GF-D8 (cell line): ENCODE results near the gene TMEM258.

Experiments
- DNase-seq: peaks from one replicate; lab custom pipeline; 2025; lab: John Stamatoyannopoulos, UW

The TMEM258 gene

DNA sequence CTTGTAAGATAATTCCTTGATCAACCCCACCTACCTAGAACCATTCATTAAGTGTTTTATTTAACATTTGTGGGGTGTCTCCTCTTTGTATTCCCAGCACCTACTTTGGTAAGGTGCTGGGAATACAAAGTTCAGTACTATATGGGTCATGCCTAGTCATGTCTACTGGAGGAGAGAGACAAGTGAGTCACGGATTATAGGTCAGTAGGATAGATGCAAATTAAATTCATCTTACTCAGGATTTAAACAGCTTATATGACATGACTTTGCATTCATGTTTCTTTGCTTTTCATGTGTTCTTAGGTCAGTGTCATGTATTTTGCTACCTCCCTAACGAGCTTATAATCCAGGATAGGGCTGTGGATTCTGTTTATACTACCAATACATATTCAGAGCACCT is 27.8 kb upstream of the TMEM258 start:
- DNase-seq = no peak

DNA sequence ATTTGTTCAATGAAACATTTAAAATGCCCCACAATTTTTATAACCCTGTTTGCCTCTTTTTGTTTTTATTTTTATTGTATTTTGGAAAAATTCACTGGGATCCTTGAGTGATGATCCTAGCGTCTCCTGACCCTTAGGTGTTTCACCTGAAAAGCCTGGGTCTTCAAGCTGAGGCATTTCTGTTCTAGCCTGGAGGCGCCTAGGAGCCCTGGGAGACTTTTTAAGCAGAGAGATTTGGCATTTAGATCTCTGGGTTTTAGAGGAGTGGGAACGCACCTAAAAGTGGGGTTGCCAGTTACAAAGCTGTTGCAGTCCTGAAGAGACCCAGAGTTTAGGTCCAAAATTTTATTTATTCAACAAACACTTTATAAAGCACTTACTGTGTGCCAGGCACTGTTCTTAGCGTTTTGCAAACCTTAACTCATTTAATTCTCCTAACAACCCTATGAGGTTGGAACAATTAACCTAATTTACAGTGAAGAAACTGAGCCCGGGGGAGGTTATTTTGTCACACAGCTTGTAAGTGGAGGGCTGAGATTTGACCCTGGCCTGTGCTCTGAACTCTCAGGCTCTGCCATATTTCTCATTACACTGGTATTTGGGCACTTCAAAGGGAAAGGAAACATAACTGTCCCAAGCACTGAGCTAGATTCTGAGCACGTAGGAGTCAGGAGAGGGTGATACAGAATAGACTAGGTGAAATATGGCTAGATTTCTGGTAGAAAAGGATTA is 25.2 kb upstream of the TMEM258 start:
- DNase-seq = no peak

DNA sequence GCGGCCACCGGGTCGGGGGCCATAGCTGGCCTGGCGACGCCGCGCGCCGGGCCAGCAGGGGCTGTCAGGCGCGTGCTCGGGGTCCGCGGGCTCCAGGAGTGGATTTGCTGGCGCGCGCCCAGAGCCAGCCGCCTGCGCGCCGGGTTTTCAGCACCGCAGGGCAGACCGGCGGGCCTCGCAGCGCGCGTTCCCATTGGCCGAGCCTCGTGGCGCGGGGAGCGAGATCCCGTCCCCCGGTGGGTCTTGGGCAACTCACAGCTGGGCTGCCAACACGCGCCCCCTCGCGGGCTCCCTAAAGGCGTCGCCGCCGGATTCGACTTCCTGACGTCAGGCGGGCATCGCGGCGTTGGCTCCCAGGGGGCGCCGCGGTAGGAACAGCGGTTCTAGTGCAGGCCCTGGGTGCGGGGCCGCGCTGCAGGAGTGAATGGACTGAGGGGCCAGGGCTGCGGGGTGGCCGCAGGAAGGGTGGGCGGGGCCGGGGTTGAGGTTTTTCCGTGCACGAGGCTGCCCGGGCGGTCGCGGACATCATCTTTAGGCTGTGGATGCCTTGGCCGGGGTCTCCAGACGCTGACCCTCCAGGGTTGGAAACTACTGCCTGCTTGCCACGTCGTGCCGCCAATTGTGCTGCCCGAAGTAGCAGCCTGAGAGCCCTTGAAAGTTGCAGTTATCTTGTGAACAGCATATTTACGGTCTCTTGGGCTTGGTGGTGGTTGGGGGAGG is 24.5 kb upstream of the TMEM258 start, which contains the start of gene FADS1:
Gene FADS1 (minus strand): TSS at position 268 of the 720 bp plus-strand sequence. CDS start 74 bp downstream, at position 194.
- DNase-seq = peak; percentile 88

DNA sequence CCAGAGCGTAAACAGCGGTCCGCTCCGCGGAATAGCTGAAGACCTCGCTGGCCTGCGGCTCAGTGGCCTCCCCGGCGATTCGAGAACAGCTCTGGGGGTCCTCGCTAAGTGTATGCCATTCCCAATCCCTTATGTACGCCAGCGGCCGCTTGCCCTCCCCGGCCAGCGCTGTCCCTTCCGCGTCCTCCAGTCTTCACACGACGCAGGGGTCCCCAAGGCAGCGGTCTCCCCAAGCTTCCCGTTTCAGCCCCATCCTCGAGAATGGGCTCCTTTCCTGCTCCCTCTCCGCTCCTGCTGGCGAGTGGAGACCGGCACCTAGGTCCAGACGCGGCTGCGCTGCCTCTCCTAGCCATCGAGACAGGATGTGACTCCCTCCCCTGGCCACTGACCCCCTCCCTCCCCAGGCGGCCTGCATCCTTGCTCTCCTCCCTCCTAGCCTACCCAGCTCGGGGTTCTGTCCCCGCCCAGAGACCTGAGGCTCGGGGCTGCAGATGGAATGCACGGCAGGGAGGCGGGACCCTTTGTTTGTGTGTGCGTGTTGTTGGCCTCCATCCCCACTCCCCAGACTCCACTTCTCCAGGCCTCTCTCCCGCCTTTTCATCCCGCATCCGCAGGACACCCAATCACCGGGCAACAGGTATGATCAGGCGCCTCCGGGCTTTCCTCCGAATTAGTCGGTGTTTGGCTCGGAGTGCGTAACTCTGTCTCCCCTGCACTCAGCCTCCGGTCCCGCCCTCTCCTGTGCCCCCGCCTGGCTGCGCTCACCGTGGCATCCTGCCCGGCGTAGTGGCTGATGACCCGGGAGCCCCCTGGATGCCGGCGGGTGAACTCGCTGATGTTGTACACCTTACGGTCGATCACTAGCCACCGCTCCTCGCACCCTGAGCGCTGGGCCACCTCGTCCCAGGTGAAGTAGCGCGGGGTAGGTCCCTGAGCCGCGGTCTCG is 23.7 kb upstream of the TMEM258 start:
- peak; percentile 32 for DNase-seq

DNA sequence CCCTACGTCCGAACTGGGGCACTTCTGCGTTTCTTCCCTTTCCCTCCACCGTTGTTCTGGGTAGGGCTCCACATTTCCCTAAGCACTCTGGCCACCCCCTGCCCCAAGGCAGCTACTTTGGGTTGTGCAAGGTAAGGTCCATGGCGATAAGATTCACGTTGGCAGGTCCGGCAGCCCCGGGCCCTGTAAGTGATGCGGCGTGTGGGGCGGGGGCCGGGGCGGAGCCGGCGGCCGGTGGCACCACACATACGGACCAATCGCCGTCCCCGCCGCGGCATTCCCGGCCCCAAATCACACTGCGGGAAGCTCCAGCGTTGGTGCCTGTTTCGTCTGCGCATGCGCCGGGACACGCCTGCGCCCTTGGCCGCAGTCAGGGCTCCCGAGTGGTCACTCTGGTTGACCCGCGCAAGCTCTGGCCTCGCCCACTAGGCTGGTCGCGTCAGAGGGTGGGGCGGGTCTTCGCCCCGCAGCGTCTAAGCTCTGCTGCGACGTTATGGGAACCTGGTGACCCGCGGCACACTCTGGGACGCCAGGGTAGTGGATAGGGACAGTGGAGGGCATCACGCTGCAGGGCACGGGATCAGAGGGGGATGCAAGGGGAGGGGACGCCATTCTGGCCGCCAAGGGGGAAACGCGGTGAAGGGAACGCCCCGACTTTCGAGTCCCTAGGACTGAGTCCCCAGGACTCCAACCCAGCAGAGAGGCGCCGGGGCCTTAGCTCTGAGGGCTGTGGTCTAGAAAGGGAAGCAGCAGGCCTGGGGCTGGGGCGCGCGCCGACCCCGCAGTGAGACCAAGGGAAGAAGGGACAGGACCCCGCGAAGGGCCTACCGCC is 22.8 kb upstream of the TMEM258 start:
- peak; percentile 72 for DNase-seq

DNA sequence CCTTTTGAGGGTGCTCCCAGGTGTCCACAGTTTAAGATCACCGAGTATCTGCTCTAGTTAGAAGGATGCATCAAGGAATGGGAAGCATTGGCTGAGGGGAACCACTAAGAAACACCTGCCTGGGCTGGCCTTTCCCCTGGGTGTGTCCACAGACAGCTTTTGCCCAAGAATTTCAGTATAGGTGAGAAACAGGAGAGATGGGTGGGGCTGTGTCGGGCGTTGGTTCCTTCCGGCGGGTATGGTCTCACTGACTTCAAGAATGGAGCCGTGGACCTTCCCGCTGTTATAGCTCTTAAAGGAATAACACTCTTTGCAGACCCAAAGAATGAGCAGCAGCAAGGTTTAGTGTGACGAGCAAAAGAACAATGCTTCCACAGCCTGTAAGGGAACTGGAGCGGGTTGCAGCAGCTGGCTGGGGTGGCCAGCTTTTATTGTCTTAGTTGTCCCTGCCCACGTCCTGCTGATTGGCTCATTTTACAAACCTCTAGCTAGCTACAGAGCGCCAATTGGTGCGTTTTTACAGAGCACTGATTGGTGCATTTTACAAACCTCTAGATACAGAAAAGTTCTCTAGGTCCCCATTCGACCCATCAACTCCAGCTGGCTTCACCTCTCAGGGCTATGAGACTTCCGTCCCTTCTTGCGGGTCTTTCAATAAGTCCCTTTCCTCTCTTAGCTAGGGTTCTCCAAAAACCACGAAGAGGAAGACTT is 22.0 kb upstream of the TMEM258 start:
- DNase-seq = peak; percentile 30

DNA sequence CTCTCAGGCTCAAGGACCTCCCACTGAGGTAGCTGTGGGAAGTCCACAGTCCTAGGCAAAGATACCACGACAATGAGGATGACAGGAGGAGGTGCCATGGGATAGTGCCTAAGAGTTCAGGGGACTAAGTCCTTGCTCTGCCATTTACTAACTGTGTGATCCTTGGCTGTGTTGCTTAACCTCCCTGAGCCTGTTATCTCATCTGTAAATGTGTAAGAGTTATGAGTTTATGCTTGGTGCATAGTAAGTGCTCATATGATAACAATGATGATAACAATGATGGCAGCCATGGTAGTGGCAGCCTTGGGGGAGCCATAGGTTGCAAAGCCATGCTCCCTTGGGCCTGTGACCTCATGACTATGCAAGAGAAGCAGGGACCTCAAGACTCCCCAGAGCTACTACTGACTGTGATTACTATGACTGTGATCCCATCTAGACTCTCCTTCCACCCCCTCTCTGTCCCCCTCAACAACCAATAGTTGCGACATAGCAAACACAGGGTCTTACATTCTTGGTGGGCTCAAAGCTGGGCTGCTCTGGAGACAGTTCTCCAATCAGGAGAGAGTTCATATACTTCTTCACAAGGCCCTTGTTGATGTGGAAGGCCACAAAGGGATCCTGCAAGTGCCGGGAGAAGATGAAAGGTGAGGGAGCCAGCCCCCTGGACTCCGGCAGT is 20.5 kb upstream of the TMEM258 start:
- no peak for DNase-seq

DNA sequence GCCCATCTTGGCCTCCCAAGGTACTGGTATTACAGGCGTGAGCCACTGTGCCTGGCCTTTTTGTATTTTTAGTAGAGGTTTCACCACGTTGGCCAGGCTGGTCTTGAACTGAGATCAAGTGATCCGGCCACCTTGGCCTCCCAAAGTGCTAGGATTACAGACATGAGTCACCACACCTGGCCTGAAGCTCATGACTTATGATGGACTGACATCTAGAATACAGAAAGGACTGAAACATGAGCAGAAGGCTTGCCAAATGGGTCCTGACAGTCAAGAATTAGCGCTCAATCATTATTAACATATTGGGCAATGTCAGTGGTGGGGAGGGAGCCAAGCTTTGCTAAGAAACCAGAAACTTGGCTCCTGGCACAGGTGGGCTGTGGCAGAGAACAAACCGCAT is 19.4 kb upstream of the TMEM258 start:
- DNase-seq = no peak

DNA sequence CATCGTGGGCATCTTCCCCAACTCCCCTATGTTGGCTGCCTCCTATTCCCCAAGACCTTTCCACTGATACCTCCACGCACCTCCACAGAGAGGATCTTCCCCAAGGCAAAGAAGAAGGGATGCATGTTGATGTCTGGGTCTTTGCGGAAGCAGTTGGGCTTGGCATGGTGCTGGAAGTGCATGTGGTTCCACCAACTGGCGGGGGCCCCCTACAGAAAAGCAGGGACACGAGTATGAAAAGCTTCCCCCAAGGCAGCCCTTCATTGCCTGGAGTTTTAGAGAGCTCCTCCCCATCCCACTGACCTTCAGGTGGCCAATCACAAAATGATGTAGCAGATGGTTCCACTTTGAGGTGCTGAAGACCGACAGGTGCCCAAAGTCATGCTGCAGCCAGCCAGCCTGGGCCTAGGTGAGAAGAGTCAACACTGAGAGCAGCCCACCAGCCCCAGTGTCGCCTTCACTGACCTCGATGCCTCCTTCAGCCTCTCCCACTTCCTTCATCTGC is 18.3 kb upstream of the TMEM258 start:
- no peak for DNase-seq

DNA sequence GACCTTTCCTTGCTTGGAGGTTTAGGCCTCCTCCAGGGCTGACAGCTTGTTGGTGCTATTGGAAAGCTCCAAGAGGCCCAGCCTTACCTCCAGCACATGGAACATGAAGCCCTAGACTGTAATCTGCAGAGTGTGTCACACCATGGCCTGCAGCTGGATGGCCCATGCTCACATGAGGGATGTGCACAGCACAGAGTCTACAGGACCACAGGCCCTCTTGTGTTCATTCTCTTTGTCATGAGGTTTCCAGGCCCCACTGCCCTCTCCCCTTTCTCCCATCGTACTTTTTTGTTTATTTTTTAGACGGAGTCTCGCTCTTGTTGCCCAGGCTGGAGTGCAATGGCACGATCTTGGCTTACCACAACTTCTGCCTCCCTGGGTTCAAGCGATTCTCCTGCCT is 14.4 kb upstream of the TMEM258 start:
- no peak for DNase-seq

DNA sequence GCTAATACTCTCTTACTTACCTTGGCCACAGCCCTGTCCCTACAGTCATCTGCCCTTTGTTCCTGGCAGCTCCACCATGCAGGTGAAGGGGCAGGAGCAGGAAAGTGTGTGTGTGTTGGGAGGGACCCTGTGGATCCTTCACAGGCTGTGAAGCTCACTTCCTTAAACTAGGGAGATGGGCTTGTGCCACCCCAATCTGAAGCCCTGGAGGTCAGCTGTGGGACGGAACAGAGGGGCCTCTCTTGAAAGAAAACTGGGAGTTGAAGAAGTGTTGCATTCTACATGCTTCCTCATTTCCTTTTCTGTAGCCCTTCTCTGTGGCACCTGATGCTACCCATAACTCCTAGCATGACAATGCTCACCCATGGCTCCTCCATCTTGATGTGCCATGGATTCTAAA is 12.7 kb upstream of the TMEM258 start:
- DNase-seq = no peak

DNA sequence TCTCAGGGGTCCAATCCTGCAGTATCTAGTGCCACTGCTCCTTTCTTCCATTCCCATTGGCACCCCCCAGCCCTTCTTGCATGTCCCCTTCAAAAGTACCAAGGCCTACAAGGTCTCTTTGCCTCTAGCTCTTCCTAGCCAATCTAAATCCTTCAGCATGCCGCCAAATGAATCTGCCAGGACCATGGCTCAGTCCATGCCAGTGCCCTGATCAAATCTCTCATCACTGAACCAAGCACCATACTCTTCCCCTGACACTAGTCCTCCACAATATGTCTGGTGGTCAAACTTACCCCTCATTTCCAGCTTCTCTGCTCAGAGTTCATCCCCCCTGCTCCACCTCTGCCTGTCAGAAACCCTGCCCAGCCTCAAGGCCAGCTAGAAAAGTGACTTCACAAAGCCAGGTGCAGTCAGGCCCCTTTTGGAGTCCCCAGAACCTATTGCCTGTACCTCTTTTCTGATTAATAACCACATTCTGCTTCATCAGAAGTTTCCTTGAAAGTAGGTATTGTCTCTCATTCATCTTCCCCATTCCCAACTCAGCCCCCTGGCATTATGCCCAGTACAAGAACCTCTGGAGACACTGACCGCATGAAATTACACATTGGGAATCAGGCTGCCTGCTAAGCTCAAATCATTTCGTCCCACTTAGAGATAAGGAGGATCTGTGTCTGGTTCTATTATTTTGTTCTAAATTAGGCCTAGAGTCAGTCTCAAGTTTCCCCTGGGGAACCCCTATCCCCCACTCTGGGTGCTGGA is 11.7 kb upstream of the TMEM258 start:
- DNase-seq = no peak

DNA sequence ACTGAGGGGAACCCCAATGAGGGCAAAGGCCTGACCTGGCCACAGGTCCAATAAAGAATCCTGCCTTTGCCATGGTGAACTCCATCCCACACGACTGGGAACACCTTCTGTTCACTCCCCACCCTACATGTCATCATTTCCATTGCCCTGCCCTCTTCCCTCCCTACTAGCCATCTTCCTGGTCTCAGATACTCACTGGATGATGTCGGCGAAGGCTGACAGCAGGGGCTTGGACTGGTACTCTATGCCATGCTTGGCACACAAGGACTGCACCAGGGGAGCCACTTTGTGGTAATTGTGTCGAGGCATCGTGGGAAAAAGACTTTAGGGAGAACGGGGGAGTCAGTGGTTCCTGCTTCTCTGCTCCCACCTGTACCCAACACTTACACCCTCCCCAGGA is 10.2 kb upstream of the TMEM258 start:
- no peak for DNase-seq

DNA sequence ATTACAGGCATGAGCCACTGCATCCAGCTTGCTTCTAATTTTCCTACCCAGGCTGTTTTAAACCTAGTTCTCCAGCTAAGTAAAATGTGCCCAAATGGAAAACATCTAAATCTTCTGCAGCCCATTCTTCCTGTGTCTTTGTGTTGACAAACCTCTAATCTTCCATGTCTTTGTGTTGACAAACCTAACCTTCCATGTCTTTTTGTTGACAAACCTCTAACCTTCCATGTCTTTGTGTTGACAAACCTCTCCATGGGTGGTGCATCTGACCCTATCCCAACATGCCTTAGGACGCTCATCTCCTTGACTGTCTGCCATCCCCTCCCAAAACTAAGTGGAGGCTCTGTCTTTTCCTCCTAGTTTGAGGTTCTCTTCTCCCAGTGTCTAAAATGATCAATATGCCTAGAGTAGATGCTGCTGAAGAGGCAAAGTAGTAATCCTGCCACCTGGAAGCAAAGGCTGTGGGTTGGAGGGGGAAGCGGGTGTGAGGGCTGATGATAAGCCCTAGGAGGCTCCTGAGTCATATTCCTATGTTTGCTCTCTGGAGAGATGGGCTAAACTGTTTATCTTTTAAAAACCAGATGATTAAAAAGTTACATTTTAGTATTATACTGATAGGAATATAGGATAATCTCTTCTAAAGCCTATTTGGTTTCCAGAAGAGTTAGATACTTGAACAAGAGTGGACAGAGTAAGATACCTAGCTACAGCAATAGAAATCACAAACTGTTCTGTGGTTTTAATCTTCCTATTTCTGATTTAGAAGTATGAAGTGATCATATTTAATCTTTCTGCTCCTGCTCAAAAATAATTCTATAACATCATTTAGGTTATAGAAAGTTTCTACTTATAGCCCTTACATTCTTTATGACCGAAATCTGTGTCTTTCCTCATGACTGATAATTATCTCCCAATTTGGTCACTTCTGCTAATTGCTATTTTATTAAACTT is 8.2 kb upstream of the TMEM258 start:
- DNase-seq = no peak

DNA sequence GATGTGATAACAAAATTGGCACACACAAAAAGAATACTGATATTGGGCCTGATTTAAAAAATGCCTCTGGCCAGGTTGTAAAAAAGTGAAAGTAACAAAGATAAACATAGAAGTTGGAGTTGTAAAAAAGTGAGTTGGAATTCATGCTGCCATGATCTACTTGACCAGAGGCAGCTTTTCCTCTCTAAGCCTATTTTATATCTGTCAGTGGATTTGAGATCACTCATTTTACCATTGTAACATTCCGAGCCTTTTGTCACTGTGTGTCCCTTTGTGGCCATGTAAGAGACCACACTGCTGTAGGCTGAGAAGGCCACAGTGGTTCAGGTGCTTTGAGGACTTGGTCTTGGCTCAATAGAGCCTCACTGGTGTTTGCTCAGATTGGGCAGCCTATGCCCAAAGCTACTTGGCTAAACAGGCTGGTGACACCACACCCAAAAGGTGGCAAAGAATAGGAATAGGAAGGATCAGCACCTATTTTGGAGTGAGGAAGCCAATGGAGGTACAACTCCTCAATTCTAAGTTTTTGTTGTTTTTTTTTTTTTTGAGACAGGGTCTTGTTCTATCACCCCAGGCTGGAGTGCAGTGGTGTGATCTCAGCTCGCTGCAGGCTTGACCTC is 7.4 kb upstream of the TMEM258 start:
- DNase-seq = no peak

DNA sequence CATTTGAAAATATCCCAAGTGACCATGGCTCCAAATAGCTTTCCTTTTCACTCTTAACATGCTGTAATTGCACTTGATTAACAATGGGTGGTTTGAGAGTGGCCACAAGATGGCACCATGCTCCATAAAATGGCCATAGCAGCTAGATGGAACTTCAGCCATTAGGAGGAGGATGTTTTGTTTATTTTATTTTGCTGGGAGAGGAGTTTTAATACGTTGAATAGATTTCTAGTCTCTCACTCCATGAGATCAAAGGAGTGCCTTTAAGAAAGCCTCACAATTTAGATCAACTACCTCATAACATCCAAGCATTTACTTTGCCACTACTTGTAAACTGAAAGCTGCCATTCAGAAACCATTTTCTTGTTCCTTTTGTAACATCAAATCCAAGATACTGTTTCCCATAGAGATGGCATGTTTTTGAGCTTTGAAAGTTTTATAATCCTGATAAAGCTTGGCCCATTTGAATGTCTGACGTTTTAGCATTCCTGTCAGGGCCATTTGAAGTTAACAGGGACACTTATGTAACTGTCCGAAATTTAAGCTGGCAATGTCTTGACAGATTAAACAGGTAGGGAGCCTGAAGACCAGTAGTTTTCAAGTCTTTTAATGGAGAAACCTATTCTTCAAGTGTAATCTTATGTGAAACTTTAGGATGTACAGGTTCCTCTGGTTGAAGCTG is 5.0 kb upstream of the TMEM258 start:
- peak; percentile 30 for DNase-seq

DNA sequence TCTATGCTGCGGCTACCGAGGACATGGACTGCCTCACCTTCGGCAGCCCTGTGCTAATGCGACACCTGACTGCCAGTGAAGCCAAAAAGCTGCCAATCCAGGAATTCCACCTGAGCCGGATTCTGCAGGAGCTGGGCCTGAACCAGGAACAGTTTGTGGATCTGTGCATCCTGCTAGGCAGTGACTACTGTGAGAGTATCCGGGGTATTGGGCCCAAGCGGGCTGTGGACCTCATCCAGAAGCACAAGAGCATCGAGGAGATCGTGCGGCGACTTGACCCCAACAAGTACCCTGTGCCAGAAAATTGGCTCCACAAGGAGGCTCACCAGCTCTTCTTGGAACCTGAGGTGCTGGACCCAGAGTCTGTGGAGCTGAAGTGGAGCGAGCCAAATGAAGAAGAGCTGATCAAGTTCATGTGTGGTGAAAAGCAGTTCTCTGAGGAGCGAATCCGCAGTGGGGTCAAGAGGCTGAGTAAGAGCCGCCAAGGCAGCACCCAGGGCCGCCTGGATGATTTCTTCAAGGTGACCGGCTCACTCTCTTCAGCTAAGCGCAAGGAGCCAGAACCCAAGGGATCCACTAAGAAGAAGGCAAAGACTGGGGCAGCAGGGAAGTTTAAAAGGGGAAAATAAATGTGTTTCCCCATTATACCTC is 3.6 kb upstream of the TMEM258 start:
- DNase-seq = no peak
